Thoracic aorta (tissue), 2 donors: ENCODE data around the gene PCBP3. TPM values are rescaled to one million over a fixed set of nuclear protein-coding genes. Genes with fewer than 3 reads are reported as not detected.
"Not testable (repeated sequence)": the region's sequence is repeated elsewhere in the genome, so short reads cannot be mapped to it uniquely, and the experiment has no call there.

Experiments used
- ATAC-seq: fragments of 150-250 bp; one replicate; pipeline ENCODE4 v1.8.0; 2017; ENCODE audit warnings: low read depth; ENCODE audit not compliant: insufficient number of reproducible peaks, low FRiP score
- DNase-seq: peaks from one replicate; pipeline ENCODE4 v3.0.0-alpha.2; 2020; ENCODE audit warnings: low spot score
- H3K27ac ChIP-seq, 2 donors: fragments of 200-600 bp; sonication (generic); 1 replicate in 1 of 2; 2 replicates in 1 of 2; pipeline ENCODE4 v1.5.1; 2016; ENCODE audit warnings: mild to moderate bottlenecking in 2 of 2, moderate library complexity in 2 of 2
- H3K27me3 ChIP-seq: fragments of 200-600 bp; sonication (generic); replicated peaks from 2 replicates; pipeline ENCODE4 v1.6.0; 2016; ENCODE audit warnings: mild to moderate bottlenecking; ENCODE audit not compliant: insufficient read depth
- H3K36me3 ChIP-seq: fragments of 200-600 bp; sonication (generic); one replicate; pipeline ENCODE4 v1.5.1; 2016
- H3K4me1 ChIP-seq, 2 donors: fragments of 200-600 bp; sonication (generic); 1 replicate in 1 of 2; 2 replicates in 1 of 2; pipeline versions ENCODE4 v1.5.1 to v1.6.0; 2016; ENCODE audit warnings: low read depth in 2 of 2, mild to moderate bottlenecking in 1 of 2; ENCODE audit not compliant: control insufficient read depth in 1 of 2
- H3K4me3 ChIP-seq: fragments of 200-600 bp; sonication (generic); 2 replicates; pipeline ENCODE4 v1.5.1; 2016; ENCODE audit warnings: mild to moderate bottlenecking
- H3K9me3 ChIP-seq: fragments of 200-600 bp; sonication (generic); 2 replicates; pipeline ENCODE4 v1.5.1; 2016
- total RNA-seq, 2 donors: library from RNA; depleted of rRNA; stranded (reverse); fragments of >200 nt; gene quantifications; one replicate each; pipeline versions ENCODE4 v1.1.0 to v1.2.3, GENCODE V29; 2016
- TF ChIP-seq, protein P1 (sequence below): fragments of 200-600 bp; sonication (generic); IDR thresholded peaks from one replicate; pipeline ENCODE4 v1.5.1; 2019; ENCODE audit warnings: antibody characterized with exemption

The PCBP3 gene
- total RNA-seq, 2 donors from 2014 or later: 4.5 to 28.4 TPM

DNA sequence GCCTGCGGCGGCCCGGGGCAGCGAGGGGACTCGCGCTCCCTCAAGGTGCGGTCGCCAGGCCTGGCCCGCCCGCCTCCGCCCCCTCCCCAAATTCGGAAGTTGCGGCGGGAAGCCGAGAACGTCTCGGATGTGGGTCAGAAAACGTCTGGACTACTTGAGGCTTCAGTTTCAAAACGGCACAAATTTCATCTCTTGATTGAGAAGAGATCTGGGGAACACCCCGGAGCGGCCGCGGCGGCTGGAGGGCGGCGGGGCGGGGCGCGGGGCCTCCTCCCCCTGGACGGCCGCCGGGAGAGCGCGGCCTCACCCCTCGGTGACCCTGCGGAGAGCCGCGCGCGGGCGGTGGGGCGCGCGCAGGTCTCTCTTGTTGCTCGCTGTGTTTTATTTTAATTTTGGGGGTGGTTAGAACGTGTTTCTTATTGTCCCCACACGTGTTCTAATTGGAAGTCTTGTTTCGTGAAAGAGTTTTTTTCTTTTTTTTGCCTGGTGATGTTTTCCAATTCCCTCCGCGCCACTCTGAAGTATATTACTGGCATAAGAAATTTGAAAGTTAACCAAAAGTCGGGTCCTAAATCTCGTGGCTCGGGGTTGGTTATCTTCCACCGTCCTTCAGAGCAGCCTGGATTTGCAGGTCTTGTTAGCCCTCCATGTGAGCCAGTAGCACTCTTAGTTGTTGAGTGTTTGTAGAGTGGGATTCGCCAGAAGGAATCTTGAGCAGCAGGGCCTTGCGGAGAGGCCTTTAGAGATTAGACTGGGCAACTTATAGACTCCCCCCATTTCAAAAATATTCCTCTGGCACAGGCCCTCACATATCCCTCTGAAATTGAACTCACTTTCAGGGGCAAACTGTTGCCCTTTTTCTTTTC lies 749 bp downstream of the PCBP3 start:
- peak overlapping the region; percentile 67 for H3K4me3 ChIP-seq
- H3K4me1 ChIP-seq: peaks cover 3 to 25% of the 10 kb centered on the region in 2 donors
- H3K27ac ChIP-seq: no peak overlapping the region
- TF ChIP-seq, protein P1, sequence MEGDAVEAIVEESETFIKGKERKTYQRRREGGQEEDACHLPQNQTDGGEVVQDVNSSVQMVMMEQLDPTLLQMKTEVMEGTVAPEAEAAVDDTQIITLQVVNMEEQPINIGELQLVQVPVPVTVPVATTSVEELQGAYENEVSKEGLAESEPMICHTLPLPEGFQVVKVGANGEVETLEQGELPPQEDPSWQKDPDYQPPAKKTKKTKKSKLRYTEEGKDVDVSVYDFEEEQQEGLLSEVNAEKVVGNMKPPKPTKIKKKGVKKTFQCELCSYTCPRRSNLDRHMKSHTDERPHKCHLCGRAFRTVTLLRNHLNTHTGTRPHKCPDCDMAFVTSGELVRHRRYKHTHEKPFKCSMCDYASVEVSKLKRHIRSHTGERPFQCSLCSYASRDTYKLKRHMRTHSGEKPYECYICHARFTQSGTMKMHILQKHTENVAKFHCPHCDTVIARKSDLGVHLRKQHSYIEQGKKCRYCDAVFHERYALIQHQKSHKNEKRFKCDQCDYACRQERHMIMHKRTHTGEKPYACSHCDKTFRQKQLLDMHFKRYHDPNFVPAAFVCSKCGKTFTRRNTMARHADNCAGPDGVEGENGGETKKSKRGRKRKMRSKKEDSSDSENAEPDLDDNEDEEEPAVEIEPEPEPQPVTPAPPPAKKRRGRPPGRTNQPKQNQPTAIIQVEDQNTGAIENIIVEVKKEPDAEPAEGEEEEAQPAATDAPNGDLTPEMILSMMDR: no peak
- no peaks in the 10 kb centered on the region for H3K36me3 ChIP-seq
- H3K9me3 ChIP-seq: no peaks in the 10 kb centered on the region
- H3K27me3 ChIP-seq: no peaks in the 10 kb centered on the region
- DNase-seq (no peak), ATAC-seq (no peak)

DNA sequence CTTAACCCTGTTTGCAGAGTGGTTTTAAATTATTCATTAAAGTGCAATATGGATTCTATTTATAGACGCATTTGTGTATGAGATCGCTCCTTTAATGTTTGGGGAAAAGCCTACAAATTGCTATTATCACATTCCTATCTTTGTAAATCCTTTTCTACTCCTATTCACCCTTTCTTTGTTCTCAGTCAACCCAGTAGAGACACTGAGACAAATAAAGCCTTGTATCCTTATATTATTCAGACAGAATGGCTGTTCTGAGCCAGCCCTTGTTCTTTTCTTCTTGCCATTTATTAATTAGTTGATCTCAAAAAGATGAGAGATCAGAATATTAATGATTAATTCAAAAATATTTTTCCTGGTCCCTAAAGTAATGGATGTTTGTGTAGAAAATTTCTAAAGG lies 8.4 kb downstream of the PCBP3 start:
- no peak for DNase-seq
- Histone ChIP-seq H3K4me3 (no peak overlapping the region), H3K27ac (no peak overlapping the region), H3K36me3 (no peaks in the 10 kb centered on the region), H3K9me3 (no peaks in the 10 kb centered on the region), H3K27me3 (no peaks in the 10 kb centered on the region), H3K4me1 (no peaks in the 10 kb centered on the region)
- no peak for ATAC-seq
- TF ChIP-seq, protein P1: no peak

- DNase-seq (no peak), ATAC-seq (no peak)
- no peaks in the 10 kb centered on the region for H3K4me1 ChIP-seq
- no peak overlapping the region for H3K27ac ChIP-seq
- H3K9me3 ChIP-seq: no peaks in the 10 kb centered on the region
- TF ChIP-seq, protein P1: no peak
- H3K27me3 ChIP-seq: no peaks in the 10 kb centered on the region
- H3K36me3 ChIP-seq: no peaks in the 10 kb centered on the region
- no peak overlapping the region for H3K4me3 ChIP-seq
Observed at GRCh38 chr21:45655124-45655523, 11.6 kb downstream of the PCBP3 start.

DNA sequence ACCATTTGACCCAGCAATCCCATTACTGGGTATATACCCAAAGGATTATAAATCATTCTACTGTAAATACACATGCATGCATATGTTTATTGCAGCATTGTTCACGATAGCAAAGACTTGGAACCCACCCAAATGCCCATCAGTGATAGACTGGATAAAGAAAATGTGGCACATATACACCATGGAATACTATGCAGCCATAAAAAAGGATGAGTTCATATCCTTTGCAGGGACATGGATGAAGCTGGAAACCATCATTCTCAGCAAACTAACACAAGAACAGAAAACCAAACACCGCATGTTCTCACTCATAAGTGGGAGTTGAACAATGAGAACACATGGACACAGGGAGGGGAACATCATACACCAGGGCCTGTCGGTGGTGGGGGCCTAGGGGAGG lies 12.6 kb downstream of the PCBP3 start:
- not testable (repeated sequence) for DNase-seq, H3K4me1 ChIP-seq, ATAC-seq, H3K4me3 ChIP-seq, H3K36me3 ChIP-seq, H3K27ac ChIP-seq, H3K9me3 ChIP-seq, H3K27me3 ChIP-seq

- not testable (repeated sequence) for DNase-seq, ATAC-seq, H3K9me3 ChIP-seq, H3K27me3 ChIP-seq, H3K36me3 ChIP-seq, H3K27ac ChIP-seq, H3K4me1 ChIP-seq, H3K4me3 ChIP-seq
Observed at GRCh38 chr21:45661913-45662622, 18.5 kb downstream of the PCBP3 start.

DNA sequence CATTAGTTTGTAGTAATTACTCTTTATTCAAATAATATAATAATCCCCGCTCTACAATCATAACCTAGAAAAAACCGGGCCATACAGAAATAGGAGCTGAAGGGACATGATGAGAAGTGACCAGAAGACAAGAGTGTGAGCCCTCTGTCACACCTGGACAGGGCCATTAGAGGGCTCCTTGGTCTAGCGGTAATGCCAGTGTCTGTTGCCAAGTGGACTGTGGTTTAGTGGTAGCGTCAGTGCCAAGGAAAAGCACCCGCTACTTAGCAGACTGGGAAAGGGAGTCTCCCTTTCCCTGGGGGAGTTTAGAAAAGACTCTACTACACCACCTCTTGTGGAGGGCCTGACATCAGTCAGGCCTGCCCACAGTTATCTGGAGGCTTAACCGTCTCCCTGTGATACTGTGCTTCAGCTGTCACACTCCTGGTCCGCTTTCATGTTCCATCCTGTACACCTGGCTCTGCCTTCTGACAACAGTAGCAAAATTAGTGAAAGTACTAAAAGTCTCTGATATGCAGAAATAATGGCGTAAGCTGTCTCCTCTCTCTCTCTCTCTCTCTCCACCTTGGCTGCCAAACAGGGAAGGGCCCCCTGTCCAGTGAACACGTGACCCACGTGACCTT lies 19.2 kb downstream of the PCBP3 start:
- H3K27ac ChIP-seq, H3K36me3 ChIP-seq, DNase-seq, ATAC-seq, H3K27me3 ChIP-seq, H3K4me3 ChIP-seq, H3K4me1 ChIP-seq: not testable (repeated sequence)
- peaks cover 10% of the 10 kb centered on the region for H3K9me3 ChIP-seq
